Smooth muscle cell (in vitro differentiated cells): ENCODE data around the gene EPB41L2. TPM values are rescaled to one million over a fixed set of nuclear protein-coding genes. Genes with fewer than 3 reads are reported as not detected.
A peak's percentile ranks its signal among the peaks of the same experiment; 100 is the strongest.

Experiments
- DNase-seq: peaks from one replicate; lab custom pipeline; 2025; ENCODE audit not compliant: unreplicated experiment; lab: John Stamatoyannopoulos, UW
- H2AFZ ChIP-seq: fragments of 200-600 bp; sonication (generic); 2 replicates; pipeline ENCODE4 v1.6.0; 2016; ENCODE audit warnings: antibody characterized with exemption, low read depth, mild to moderate bottlenecking
- H3F3A ChIP-seq: fragments of 200-600 bp; sonication (generic); 2 replicates; pipeline ENCODE4 v1.6.0; 2017; ENCODE audit warnings: antibody characterized with exemption, low read depth
- H3K27ac ChIP-seq: fragments of 200-600 bp; sonication (generic); 2 replicates; pipeline ENCODE4 v1.5.1; 2016; ENCODE audit warnings: low read depth, mild to moderate bottlenecking
- H3K27me3 ChIP-seq: fragments of 200-600 bp; sonication (generic); 2 replicates; pipeline ENCODE4 v1.6.1; 2016; ENCODE audit warnings: low read depth, mild to moderate bottlenecking
- H3K36me3 ChIP-seq: fragments of 200-600 bp; sonication (generic); 2 replicates; pipeline ENCODE4 v1.5.1; 2016; ENCODE audit warnings: low read depth
- H3K4me1 ChIP-seq: fragments of 200-600 bp; sonication (generic); 2 replicates; pipeline ENCODE4 v1.5.1; 2016; ENCODE audit warnings: low read depth
- H3K4me2 ChIP-seq: fragments of 200-600 bp; sonication (generic); 2 replicates; pipeline ENCODE4 v1.6.0; 2016; ENCODE audit warnings: mild to moderate bottlenecking
- H3K4me3 ChIP-seq: fragments of 200-600 bp; sonication (generic); 2 replicates; pipeline ENCODE4 v1.5.1; 2016; ENCODE audit warnings: mild to moderate bottlenecking
- H3K79me2 ChIP-seq: fragments of 200-600 bp; sonication (generic); 2 replicates; pipeline ENCODE4 v1.6.0; 2016; ENCODE audit warnings: low read depth, mild to moderate bottlenecking
- H3K9ac ChIP-seq: fragments of 200-600 bp; sonication (generic); 2 replicates; pipeline ENCODE4 v1.6.0; 2016; ENCODE audit warnings: low read depth
- H3K9me3 ChIP-seq: fragments of 200-600 bp; sonication (generic); replicated peaks from 2 replicates; pipeline ENCODE4 v1.5.1; 2016; ENCODE audit warnings: low read depth
- H4K20me1 ChIP-seq: fragments of 200-600 bp; sonication (generic); 2 replicates; pipeline ENCODE4 v1.6.0; 2016; ENCODE audit warnings: low read depth
- WGBS: methylation state at CpG from one replicate; pipeline ENCODE4 v1.1.7; 2016; ENCODE audit warnings: low lambda C conversion rate; 5-methylcytosine and 5-hydroxymethylcytosine counted together
- polyA plus RNA-seq: library from polyadenylated mRNA; unstranded; fragments of >200 nt; fragmentation: Nextera tagmentation; extraction: Ambion mirVana; gene quantifications from 2 replicates; pipeline ENCODE4 v1.2.1, GENCODE V29; 2016
- total RNA-seq: library from RNA; depleted of rRNA; stranded (reverse); fragments of >200 nt; gene quantifications from 2 replicates; pipeline ENCODE4 v1.2.3, GENCODE V29; 2014
- TF ChIP-seq, protein P1 (sequence below): fragments of 200-600 bp; sonication (generic); IDR thresholded peaks from 2 replicates; pipeline ENCODE4 v1.5.1; 2017; ENCODE audit warnings: borderline replicate concordance, mild to moderate bottlenecking, antibody characterized with exemption; ENCODE audit not compliant: insufficient read depth, poor library complexity, severe bottlenecking

EPB41L2 gene
- total and polyA plus RNA-seq, 2 experiments from 2014 or later: 40.2 to 44.6 TPM

DNA sequence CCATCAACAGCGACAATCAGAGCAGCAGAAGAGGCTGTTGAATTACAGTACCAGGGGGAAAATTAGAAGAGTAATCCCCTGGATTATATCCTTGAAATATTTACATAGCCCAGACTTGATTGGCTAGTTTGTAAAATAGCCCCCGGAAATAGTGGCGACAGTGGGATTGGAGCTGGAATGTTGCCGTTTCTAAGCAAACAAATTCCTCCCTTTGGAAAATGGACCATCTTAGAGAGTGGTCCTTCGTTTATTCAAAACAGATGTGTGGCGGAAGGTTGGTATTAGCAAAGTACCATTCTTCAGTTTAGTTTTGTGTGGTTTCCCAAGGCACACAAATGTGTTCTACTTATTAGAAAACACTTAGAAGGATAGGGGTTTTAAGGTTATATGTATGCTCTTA, 4.5 kb upstream of the EPB41L2 start:
- no peak overlapping the region for H3K9ac ChIP-seq
- no peak for DNase-seq

DNA sequence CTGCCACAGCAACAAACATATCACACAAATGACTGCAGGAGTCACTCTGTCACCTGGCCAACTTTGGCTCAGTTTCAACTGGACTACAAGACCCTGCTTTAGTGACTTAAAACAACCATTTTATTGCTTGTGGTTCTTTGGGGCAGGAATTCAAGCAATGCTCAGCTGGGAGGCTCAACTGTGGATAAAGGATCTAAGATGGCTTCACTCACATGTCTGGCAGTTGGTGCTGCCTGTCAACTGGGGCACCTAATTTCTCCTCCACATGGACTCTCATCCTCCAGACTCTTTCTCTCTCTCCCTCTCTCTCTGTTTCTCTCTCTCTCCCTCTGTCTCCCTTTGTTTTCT, 2.8 kb upstream of the EPB41L2 start:
- no peak overlapping the region for H2AFZ ChIP-seq
- TF ChIP-seq, protein P1, sequence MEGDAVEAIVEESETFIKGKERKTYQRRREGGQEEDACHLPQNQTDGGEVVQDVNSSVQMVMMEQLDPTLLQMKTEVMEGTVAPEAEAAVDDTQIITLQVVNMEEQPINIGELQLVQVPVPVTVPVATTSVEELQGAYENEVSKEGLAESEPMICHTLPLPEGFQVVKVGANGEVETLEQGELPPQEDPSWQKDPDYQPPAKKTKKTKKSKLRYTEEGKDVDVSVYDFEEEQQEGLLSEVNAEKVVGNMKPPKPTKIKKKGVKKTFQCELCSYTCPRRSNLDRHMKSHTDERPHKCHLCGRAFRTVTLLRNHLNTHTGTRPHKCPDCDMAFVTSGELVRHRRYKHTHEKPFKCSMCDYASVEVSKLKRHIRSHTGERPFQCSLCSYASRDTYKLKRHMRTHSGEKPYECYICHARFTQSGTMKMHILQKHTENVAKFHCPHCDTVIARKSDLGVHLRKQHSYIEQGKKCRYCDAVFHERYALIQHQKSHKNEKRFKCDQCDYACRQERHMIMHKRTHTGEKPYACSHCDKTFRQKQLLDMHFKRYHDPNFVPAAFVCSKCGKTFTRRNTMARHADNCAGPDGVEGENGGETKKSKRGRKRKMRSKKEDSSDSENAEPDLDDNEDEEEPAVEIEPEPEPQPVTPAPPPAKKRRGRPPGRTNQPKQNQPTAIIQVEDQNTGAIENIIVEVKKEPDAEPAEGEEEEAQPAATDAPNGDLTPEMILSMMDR: no peak
- H3K9ac ChIP-seq: no peak overlapping the region

More for the DNA sequence above, 4.5 kb upstream of the EPB41L2 start:
- Histone ChIP-seq H3K79me2 (no peaks in the 10 kb centered on the region), H3K4me3 (no peak overlapping the region), H3K36me3 (no peaks in the 10 kb centered on the region), H3K27me3 (no peaks in the 10 kb centered on the region), H3F3A (peaks cover 8% of the 10 kb centered on the region), H3K4me1 (peaks cover 8% of the 10 kb centered on the region), H3K9me3 (no peaks in the 10 kb centered on the region), H3K27ac (peak overlapping the region; percentile 60), H3K4me2 (peak overlapping the region; percentile 4), H2AFZ (no peak overlapping the region), H4K20me1 (no peaks in the 10 kb centered on the region)
- TF ChIP-seq, protein P1: no peak
- 46% methylated on average over 6 of the region's 6 CpGs for WGBS

DNA sequence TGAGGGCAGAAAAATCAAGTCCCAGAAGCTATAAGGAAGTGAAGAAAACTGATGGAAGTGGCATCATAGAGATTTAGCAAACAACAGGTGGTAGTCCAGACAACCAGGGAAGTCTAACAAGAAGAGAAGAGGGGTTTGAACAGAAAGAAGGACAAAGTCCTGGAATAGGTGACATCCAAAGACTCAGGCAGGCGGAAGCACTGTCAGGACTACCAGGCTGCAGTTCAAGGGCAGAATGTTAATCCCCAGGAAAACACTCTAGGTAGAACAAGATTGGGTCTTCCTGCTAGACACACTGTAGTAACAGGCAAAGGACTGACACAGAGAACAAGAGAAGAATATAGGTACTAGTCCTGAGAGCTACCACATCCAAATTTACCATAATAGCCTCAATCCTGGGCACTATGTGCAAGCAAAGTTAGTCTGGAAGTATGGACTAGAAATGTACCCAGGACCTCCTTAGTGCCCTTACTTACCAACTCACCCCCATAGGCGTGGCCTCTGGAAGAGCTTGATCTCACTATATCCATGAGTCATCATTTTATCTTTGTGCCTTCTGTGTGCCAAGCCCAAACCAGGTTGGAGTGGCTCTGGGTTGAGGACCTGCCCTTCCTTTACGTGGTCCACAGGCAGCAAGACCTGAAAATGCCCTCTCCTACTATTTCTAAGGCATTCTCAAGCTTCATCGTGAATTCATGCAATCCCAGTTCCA, 2.2 kb upstream of the EPB41L2 start:
- 97% methylated on average over 4 of the region's 4 CpGs for WGBS

More for the DNA sequence above, 2.8 kb upstream of the EPB41L2 start:
- H3K27me3 ChIP-seq: no peaks in the 10 kb centered on the region
- H3K4me2 ChIP-seq: no peak overlapping the region
- peaks cover 5% of the 10 kb centered on the region for H3K79me2 ChIP-seq
- H3K27ac ChIP-seq: no peak overlapping the region
- H3F3A ChIP-seq: peaks cover 14% of the 10 kb centered on the region
- H3K4me3 ChIP-seq: no peak overlapping the region
- H3K4me1 ChIP-seq: peaks cover 9% of the 10 kb centered on the region
- DNase-seq: no peak
- peaks cover 7% of the 10 kb centered on the region for H4K20me1 ChIP-seq
- no peaks in the 10 kb centered on the region for H3K36me3 ChIP-seq
- no peaks in the 10 kb centered on the region for H3K9me3 ChIP-seq

More for the DNA sequence above, 2.2 kb upstream of the EPB41L2 start:
- peaks cover 14% of the 10 kb centered on the region for H3K4me1 ChIP-seq
- TF ChIP-seq, protein P1: no peak
- H4K20me1 ChIP-seq: peaks cover 7% of the 10 kb centered on the region
- H3F3A ChIP-seq: peaks cover 14% of the 10 kb centered on the region
- H3K9ac ChIP-seq: no peak overlapping the region
- no peak for DNase-seq
- H3K4me2 ChIP-seq: no peak overlapping the region
- H3K9me3 ChIP-seq: no peaks in the 10 kb centered on the region
- H3K36me3 ChIP-seq: no peaks in the 10 kb centered on the region
- no peak overlapping the region for H3K4me3 ChIP-seq
- H3K27ac ChIP-seq: peak overlapping the region; percentile 90
- H3K27me3 ChIP-seq: no peaks in the 10 kb centered on the region
- no peak overlapping the region for H2AFZ ChIP-seq
- peaks cover 5% of the 10 kb centered on the region for H3K79me2 ChIP-seq
